ENCODE results near the gene CSNK2A3. TPM values are rescaled to one million over a fixed set of nuclear protein-coding genes. Genes with fewer than 3 reads are reported as not detected.

The CSNK2A3 gene
- total and polyA plus RNA-seq, 10 of the 15 experiments (the other 5 are each of a cell fraction or from before 2014, with no cell fraction given), result 0.68 to 6.2 (median 1.4) TPM

GRCh38 chr11:11387207-11387606 lies 34.2 kb upstream of the CSNK2A3 start:
- Histone ChIP-seq H3K4me3 (no peak overlapping the region), H3K4me2 (ENCODE audit: control insufficient read depth, insufficient read depth) (no peak overlapping the region), H3K9me3 (replicated peaks; ENCODE audit: control insufficient read depth, insufficient read depth, low read length) (no peaks in the 10 kb centered on the region), H2AFZ (ENCODE audit: control insufficient read depth, low read depth, low read length) (no peak overlapping the region), H3K27ac (ENCODE audit: control insufficient read depth, insufficient read depth) (no peak overlapping the region), H3K9ac (ENCODE audit: control insufficient read depth, insufficient read depth, low read length) (no peak overlapping the region), H4K20me1 (ENCODE audit: control insufficient read depth, insufficient read depth) (no peaks in the 10 kb centered on the region), H3K36me3 (ENCODE audit: control insufficient read depth in 2 of 2, insufficient read depth in 2 of 2, low read length in 1 of 2) (no peaks in the 10 kb centered on the region), H3K4me1 (ENCODE audit: control insufficient read depth, insufficient read depth, low read length) (no peaks in the 10 kb centered on the region), H3K79me2 (ENCODE audit: control insufficient read depth, insufficient read depth, low read length) (no peaks in the 10 kb centered on the region), H3K27me3 (replicated peaks in 1 of 2; ENCODE audit: control insufficient read depth in 2 of 2, insufficient read depth in 2 of 2, low read length in 1 of 2) (no peaks in the 10 kb centered on the region)
- TF ChIP-seq POLR2A (IDR thresholded peaks at IDR 0.05; ENCODE audit: low read depth, low read length) (no peak), ZBTB33 (IDR thresholded peaks at IDR 0.05) (no peak), HDAC6 (IDR thresholded peaks at IDR 0.05; ENCODE audit: unreplicated experiment) (no peak), MTA3 (IDR thresholded peaks at IDR 0.05; ENCODE audit: borderline replicate concordance, low read length) (no peak), E2F4 (IDR thresholded peaks at IDR 0.05; ENCODE audit: low read depth, low read length) (no peak)
- TF ChIP-seq, protein P1, sequence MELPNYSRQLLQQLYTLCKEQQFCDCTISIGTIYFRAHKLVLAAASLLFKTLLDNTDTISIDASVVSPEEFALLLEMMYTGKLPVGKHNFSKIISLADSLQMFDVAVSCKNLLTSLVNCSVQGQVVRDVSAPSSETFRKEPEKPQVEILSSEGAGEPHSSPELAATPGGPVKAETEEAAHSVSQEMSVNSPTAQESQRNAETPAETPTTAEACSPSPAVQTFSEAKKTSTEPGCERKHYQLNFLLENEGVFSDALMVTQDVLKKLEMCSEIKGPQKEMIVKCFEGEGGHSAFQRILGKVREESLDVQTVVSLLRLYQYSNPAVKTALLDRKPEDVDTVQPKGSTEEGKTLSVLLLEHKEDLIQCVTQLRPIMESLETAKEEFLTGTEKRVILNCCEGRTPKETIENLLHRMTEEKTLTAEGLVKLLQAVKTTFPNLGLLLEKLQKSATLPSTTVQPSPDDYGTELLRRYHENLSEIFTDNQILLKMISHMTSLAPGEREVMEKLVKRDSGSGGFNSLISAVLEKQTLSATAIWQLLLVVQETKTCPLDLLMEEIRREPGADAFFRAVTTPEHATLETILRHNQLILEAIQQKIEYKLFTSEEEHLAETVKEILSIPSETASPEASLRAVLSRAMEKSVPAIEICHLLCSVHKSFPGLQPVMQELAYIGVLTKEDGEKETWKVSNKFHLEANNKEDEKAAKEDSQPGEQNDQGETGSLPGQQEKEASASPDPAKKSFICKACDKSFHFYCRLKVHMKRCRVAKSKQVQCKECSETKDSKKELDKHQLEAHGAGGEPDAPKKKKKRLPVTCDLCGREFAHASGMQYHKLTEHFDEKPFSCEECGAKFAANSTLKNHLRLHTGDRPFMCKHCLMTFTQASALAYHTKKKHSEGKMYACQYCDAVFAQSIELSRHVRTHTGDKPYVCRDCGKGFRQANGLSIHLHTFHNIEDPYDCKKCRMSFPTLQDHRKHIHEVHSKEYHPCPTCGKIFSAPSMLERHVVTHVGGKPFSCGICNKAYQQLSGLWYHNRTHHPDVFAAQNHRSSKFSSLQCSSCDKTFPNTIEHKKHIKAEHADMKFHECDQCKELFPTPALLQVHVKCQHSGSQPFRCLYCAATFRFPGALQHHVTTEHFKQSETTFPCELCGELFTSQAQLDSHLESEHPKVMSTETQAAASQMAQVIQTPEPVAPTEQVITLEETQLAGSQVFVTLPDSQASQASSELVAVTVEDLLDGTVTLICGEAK (IDR thresholded peaks at IDR 0.05; ENCODE audit: borderline replicate concordance), result no peak
- TF ChIP-seq, protein P2, sequence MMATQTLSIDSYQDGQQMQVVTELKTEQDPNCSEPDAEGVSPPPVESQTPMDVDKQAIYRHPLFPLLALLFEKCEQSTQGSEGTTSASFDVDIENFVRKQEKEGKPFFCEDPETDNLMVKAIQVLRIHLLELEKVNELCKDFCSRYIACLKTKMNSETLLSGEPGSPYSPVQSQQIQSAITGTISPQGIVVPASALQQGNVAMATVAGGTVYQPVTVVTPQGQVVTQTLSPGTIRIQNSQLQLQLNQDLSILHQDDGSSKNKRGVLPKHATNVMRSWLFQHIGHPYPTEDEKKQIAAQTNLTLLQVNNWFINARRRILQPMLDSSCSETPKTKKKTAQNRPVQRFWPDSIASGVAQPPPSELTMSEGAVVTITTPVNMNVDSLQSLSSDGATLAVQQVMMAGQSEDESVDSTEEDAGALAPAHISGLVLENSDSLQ (IDR thresholded peaks at IDR 0.05), result no peak
- POLR2A ChIA-PET, result no interaction called here
- no peak for ATAC-seq
- RAD21 ChIA-PET (ENCODE audit: unreplicated experiment), result no interaction called here
- no peak for FAIRE-seq
- CTCF ChIA-PET, result interaction anchor here (0.6 kb wide), 1 partner anchor 9 kb away, joined by 3 read pairs; no protein-coding TSS in a partner anchor
- no TSS peak for BruUV-seq (replicated peaks)
- intact Hi-C loops (cut with micrococcal nuclease; ENCODE audit: unreplicated experiment), result loop anchor here (5.0 kb wide), 1 partner anchor 375 kb away; no protein-coding TSS in a partner anchor
- SMC1A ChIA-PET (ENCODE audit: uncharacterized antibody, unreplicated experiment), result interaction anchor here (1.2 kb wide), 1 partner anchor 14 kb away, joined by 3 read pairs; no protein-coding TSS in a partner anchor
- in situ Hi-C loops (cut with MboI), result no loop called here
- WGBS (ENCODE audit: insufficient coverage, insufficient replicate concordance, low lambda C conversion rate, missing lambda C conversion rate), result 33% methylated on average over 4 of the region's 4 CpGs
- DNase-seq (ENCODE audit: low read depth, low spot score), result no peak

Measured in GM12878 (cell line).